Measurements from ENCODE around the gene JADE2. TPM values are rescaled to one million over a fixed set of nuclear protein-coding genes. Genes with fewer than 3 reads are reported as not detected.

JADE2 gene
- polyA plus RNA-seq, 3 donors, result 2.1 to 10.2 (median 3.1) TPM

DNA sequence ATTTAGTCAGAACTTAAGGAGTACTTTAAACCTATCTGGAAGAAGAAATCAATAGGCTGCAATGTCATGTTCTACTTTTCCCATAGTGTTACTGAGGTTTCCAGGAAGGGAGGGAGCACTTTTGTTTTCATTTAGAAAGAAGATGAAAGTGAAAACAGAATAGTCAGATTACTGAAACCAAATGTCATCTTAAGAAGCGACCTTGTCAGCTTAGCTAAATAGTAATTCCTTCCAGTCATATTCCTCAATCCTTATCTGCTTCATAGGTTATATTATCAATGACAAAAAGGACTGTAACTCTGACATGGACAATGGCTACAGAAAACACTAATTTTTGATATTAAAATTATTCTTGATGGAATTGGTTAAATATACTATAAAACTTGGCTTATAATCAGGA, 79.4 kb downstream of the JADE2 start:
- H3K4me3 ChIP-seq (replicated peaks in 1 of 3; ENCODE audit: low read depth in 2 of 3, low read length in 3 of 3), result no peak overlapping the region
- Mint-ChIP-seq H3K27me3 (ENCODE audit: low read depth in 3 of 3) (peaks cover 0 to 2% (median 2%) of the 10 kb centered on the region in 3 donors), H3K9me3 (no peaks in the 10 kb centered on the region), H3K36me3 (peaks cover 67 to 85% of the 10 kb centered on the region in 2 donors), H3K4me1 (no peaks in the 10 kb centered on the region), H3K27ac (no peak overlapping the region), H3K4me3 (no peak overlapping the region)
- DNase-seq, result no peak
- TF ChIP-seq, protein P1, sequence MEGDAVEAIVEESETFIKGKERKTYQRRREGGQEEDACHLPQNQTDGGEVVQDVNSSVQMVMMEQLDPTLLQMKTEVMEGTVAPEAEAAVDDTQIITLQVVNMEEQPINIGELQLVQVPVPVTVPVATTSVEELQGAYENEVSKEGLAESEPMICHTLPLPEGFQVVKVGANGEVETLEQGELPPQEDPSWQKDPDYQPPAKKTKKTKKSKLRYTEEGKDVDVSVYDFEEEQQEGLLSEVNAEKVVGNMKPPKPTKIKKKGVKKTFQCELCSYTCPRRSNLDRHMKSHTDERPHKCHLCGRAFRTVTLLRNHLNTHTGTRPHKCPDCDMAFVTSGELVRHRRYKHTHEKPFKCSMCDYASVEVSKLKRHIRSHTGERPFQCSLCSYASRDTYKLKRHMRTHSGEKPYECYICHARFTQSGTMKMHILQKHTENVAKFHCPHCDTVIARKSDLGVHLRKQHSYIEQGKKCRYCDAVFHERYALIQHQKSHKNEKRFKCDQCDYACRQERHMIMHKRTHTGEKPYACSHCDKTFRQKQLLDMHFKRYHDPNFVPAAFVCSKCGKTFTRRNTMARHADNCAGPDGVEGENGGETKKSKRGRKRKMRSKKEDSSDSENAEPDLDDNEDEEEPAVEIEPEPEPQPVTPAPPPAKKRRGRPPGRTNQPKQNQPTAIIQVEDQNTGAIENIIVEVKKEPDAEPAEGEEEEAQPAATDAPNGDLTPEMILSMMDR (IDR thresholded peaks at IDR 0.05), result no peak
- H3K9me3 ChIP-seq (replicated peaks in 1 of 2; ENCODE audit: control insufficient read depth in 1 of 2, insufficient read depth in 1 of 2, low read length in 2 of 2), result no peaks in the 10 kb centered on the region
- no peaks in the 10 kb centered on the region for H3K79me2 ChIP-seq (ENCODE audit: insufficient read depth, low read length)
- no peak overlapping the region for H3K27ac ChIP-seq (ENCODE audit: low read depth in 1 of 2, low read length in 2 of 2)
- H3K4me2 ChIP-seq (replicated peaks; ENCODE audit: extremely low read depth, low read length, poor library complexity, severe bottlenecking), result no peak overlapping the region
- H3K9ac ChIP-seq (ENCODE audit: insufficient read depth, low read length, poor library complexity, severe bottlenecking), result no peak overlapping the region
- no peaks in the 10 kb centered on the region for H3K27me3 ChIP-seq (ENCODE audit: control insufficient read depth in 2 of 2, insufficient read depth in 2 of 2, low read length in 2 of 2)
- no peaks in the 10 kb centered on the region for H4K20me1 ChIP-seq (ENCODE audit: insufficient read depth, low read length)
- H3K36me3 ChIP-seq (replicated peaks in 1 of 2; ENCODE audit: control insufficient read depth in 1 of 2, insufficient read depth in 2 of 2, low read length in 2 of 2), result peaks cover 67 to 86% of the 10 kb centered on the region in 2 donors
- WGBS (ENCODE audit: insufficient coverage), result no CpG with 5 or more reads among the region's 1 CpG
- H2AFZ ChIP-seq (ENCODE audit: insufficient read depth, low read depth, low read length, poor library complexity, severe bottlenecking), result no peak overlapping the region
- H3K4me1 ChIP-seq (ENCODE audit: control insufficient read depth in 1 of 2, insufficient read depth in 2 of 2, low read length in 2 of 2), result no peaks in the 10 kb centered on the region
- intact Hi-C loops (cut with micrococcal nuclease), result no loop called here

DNA sequence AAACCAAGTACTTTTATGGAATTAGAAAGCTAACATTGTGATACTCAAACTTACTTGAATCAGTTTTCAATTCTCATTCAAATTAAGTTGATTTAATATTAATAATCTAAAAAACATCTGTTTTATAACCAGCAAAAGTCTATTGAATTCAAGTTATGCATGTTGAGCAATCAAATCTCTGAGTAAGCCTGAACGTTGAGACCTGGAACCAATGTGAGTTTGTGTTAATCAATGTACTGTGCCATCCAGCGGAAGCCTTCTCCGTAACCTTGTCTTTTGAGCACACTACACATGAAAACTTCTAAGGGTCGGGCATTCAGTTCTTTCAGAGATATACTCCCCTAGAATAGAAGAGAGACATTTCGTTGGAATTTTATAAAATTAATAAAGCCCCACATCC, 81.3 kb downstream of the JADE2 start:
- Mint-ChIP-seq H3K4me3 (no peak overlapping the region), H3K4me1 (no peaks in the 10 kb centered on the region), H3K27me3 (ENCODE audit: low read depth in 3 of 3) (no peaks in the 10 kb centered on the region), H3K27ac (no peak overlapping the region), H3K36me3 (peaks cover 80 to 94% of the 10 kb centered on the region in 2 donors), H3K9me3 (no peaks in the 10 kb centered on the region)
- no peak overlapping the region for H2AFZ ChIP-seq (ENCODE audit: insufficient read depth, low read depth, low read length, poor library complexity, severe bottlenecking)
- H3K9me3 ChIP-seq (replicated peaks in 1 of 2; ENCODE audit: control insufficient read depth in 1 of 2, insufficient read depth in 1 of 2, low read length in 2 of 2), result no peaks in the 10 kb centered on the region
- peaks cover 82 to 100% of the 10 kb centered on the region in 2 donors for H3K36me3 ChIP-seq (replicated peaks in 1 of 2; ENCODE audit: control insufficient read depth in 1 of 2, insufficient read depth in 2 of 2, low read length in 2 of 2)
- no peak overlapping the region for H3K4me3 ChIP-seq (replicated peaks in 1 of 3; ENCODE audit: low read depth in 2 of 3, low read length in 3 of 3)
- WGBS (ENCODE audit: insufficient coverage), result 100% methylated on average over 1 of the region's 5 CpGs
- no peaks in the 10 kb centered on the region for H3K79me2 ChIP-seq (ENCODE audit: insufficient read depth, low read length)
- no peaks in the 10 kb centered on the region for H3K4me1 ChIP-seq (ENCODE audit: control insufficient read depth in 1 of 2, insufficient read depth in 2 of 2, low read length in 2 of 2)
- no peak overlapping the region for H3K4me2 ChIP-seq (replicated peaks; ENCODE audit: extremely low read depth, low read length, poor library complexity, severe bottlenecking)
- TF ChIP-seq, protein P1 (IDR thresholded peaks at IDR 0.05), result no peak
- H3K27me3 ChIP-seq (ENCODE audit: control insufficient read depth in 2 of 2, insufficient read depth in 2 of 2, low read length in 2 of 2), result no peaks in the 10 kb centered on the region
- H4K20me1 ChIP-seq (ENCODE audit: insufficient read depth, low read length), result no peaks in the 10 kb centered on the region
- no peak for DNase-seq
- intact Hi-C loops (cut with micrococcal nuclease), result no loop called here
- no peak overlapping the region for H3K27ac ChIP-seq (ENCODE audit: low read depth in 1 of 2, low read length in 2 of 2)
- H3K9ac ChIP-seq (ENCODE audit: insufficient read depth, low read length, poor library complexity, severe bottlenecking), result no peak overlapping the region
